ENCODE results near the gene PIGBOS1. TPM values are rescaled to one million over a fixed set of nuclear protein-coding genes. Genes with fewer than 3 reads are reported as not detected.

The PIGBOS1 gene
- total and polyA plus RNA-seq, 9 of the 15 experiments (the other 6 are each of a cell fraction or from before 2014, with no cell fraction given): 25.2 to 76.2 (median 46.0) TPM

GRCh38 chr15:55277715-55278114, 41.2 kb downstream of the PIGBOS1 start (continued):
- TF ChIP-seq CHD7 (IDR thresholded peaks at IDR 0.05; ENCODE audit: low read depth, low read length): no peak
- TF ChIP-seq SNAPC5 (CRISPR knock-in tag; IDR thresholded peaks at IDR 0.05): no peak
- no peak for TF ChIP-seq ZNF41 (CRISPR knock-in tag; conservative IDR thresholded peaks at IDR 0.05)
